Adipocyte (in vitro differentiated cells): Measurements from ENCODE around the gene UBE2L5.

Experiments
- DNase-seq: peaks from one replicate; pipeline ENCODE4 v3.0.0-alpha.2; 2015; ENCODE audit warnings: low read depth
- H3K27me3 ChIP-seq: replicated peaks from 2 replicates; pipeline ENCODE4 v1.7.0; 2013; ENCODE audit warnings: mild to moderate bottlenecking, low read length, moderate library complexity; ENCODE audit not compliant: control insufficient read depth, insufficient read depth
- H3K36me3 ChIP-seq: 2 replicates; pipeline ENCODE4 v1.7.0; 2013; ENCODE audit warnings: low read length, mild to moderate bottlenecking, moderate library complexity; ENCODE audit not compliant: control insufficient read depth, insufficient read depth, severe bottlenecking
- H3K4me1 ChIP-seq: 2 replicates; pipeline ENCODE4 v1.7.0; 2013; ENCODE audit warnings: mild to moderate bottlenecking, low read length, moderate library complexity; ENCODE audit not compliant: control insufficient read depth, insufficient read depth
- H3K4me3 ChIP-seq: 2 replicates; pipeline ENCODE4 v1.7.0; 2013; ENCODE audit warnings: mild to moderate bottlenecking, low read length, moderate library complexity
- H3K9ac ChIP-seq: 2 replicates; pipeline ENCODE4 v1.7.0; 2013; ENCODE audit warnings: mild to moderate bottlenecking, low read length, moderate library complexity
- H3K9me3 ChIP-seq: 2 replicates; pipeline ENCODE4 v1.7.0; 2013; ENCODE audit warnings: mild to moderate bottlenecking, low read length, moderate library complexity; ENCODE audit not compliant: control insufficient read depth

UBE2L5 gene

GRCh38 chr13:30464496-30465342 lies 42.4 kb downstream of the UBE2L5 start:
- no peaks in the 10 kb centered on the region for H3K27me3 ChIP-seq
- peaks cover 19% of the 10 kb centered on the region for H3K36me3 ChIP-seq
- DNase-seq = peak; percentile 85
- peak overlapping the region; percentile 86 for H3K4me3 ChIP-seq
- peaks cover 24% of the 10 kb centered on the region for H3K4me1 ChIP-seq
- H3K9me3 ChIP-seq = no peaks in the 10 kb centered on the region
- H3K9ac ChIP-seq = peak overlapping the region; percentile 94

GRCh38 chr13:30465343-30465592 lies 43.0 kb downstream of the UBE2L5 start:
- peaks cover 24% of the 10 kb centered on the region for H3K4me1 ChIP-seq
- peak overlapping the region; percentile 90 for H3K9ac ChIP-seq
- peak overlapping the region; percentile 84 for H3K4me3 ChIP-seq
- no peak for DNase-seq
- peaks cover 19% of the 10 kb centered on the region for H3K36me3 ChIP-seq
- no peaks in the 10 kb centered on the region for H3K9me3 ChIP-seq
- H3K27me3 ChIP-seq = no peaks in the 10 kb centered on the region

DNA sequence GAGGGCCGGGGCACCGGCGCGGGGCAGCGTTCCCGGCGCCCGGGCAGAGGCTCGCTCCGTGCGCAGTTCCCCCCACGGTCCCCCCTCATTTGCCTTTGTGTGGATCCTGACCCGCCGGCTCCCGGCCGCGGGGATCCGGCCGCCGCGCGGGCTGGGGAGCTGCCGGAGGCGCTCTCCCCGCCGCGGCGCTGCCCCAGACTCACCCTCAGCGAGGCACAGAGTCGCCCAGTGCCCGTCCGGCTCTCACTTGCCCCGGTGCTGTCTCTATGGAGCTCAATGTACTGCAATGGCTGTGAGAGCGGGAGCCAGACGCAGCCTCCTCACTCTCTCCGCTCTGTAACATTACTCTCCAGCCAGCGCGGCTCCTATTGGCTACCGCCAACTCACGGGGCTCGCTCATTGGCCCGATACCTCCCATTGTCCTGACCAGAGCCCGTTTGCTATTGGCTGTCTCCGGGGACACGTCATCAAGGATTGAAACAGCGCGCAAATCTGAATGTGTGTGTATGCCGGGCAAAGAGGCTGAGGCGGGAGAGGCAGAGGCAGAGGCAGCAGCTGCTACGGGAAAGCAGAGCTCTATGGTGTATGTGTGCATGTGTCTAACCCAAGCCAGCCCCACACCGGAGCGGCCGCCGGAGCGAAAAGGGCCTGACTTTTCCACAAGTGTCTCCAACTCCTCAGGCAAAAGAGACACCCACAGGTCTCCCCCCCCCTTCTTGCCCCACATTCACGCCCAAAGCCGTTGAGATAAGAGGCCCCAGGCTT lies 43.5 kb downstream of the UBE2L5 start, which contains the start of gene HMGB1:
Gene HMGB1 (minus strand): TSS at position 344 of the 765 bp plus-strand sequence. CDS start 2,256 bp downstream, outside the sequence.
- peaks cover 24% of the 10 kb centered on the region for H3K4me1 ChIP-seq

GRCh38 chr13:30466358-30466714 lies 44.0 kb downstream of the UBE2L5 start:
- Histone ChIP-seq H3K27me3 (no peaks in the 10 kb centered on the region), H3K36me3 (peaks cover 18% of the 10 kb centered on the region), H3K9ac (peak overlapping the region; percentile 34), H3K4me3 (peak overlapping the region; percentile 84), H3K9me3 (no peaks in the 10 kb centered on the region), H3K4me1 (peaks cover 24% of the 10 kb centered on the region)
- peak; percentile 57 for DNase-seq

More for the DNA sequence above, 43.5 kb downstream of the UBE2L5 start, which contains the start of gene HMGB1:
- H3K4me3 ChIP-seq = peak within 1 kb of the TSS; percentile 84
- peak within 1 kb of the TSS; percentile 90 for H3K9ac ChIP-seq
- no peaks in the 10 kb centered on the region for H3K9me3 ChIP-seq
- peak; percentile 100 for DNase-seq
- H3K36me3 ChIP-seq = peaks cover 19% of the 10 kb centered on the region
- H3K27me3 ChIP-seq = no peaks in the 10 kb centered on the region

DNA sequence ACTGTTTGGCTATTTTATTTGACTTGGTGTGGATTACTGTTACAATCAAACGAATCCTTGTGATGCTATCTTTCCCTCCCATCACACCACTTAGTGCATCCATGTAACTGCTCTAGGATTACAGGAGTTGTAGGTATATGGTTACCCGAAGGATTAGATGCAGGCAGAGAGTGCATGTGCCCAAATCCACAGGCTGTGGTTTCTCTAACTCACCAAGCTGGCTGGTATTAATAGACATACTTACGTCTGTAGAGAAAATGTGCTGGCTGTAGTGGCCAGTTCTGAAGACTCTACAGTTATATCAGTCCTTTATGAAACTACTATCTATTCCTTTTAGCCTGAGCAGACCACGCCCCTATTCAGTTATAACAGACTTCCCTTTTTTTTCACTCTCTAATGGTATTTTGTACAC lies 44.6 kb downstream of the UBE2L5 start:
- Histone ChIP-seq H3K9me3 (no peaks in the 10 kb centered on the region), H3K4me3 (peak overlapping the region; percentile 84), H3K4me1 (peaks cover 21% of the 10 kb centered on the region), H3K9ac (peak overlapping the region; percentile 34), H3K27me3 (no peaks in the 10 kb centered on the region), H3K36me3 (peaks cover 13% of the 10 kb centered on the region)
- DNase-seq = peak; percentile 25

DNA sequence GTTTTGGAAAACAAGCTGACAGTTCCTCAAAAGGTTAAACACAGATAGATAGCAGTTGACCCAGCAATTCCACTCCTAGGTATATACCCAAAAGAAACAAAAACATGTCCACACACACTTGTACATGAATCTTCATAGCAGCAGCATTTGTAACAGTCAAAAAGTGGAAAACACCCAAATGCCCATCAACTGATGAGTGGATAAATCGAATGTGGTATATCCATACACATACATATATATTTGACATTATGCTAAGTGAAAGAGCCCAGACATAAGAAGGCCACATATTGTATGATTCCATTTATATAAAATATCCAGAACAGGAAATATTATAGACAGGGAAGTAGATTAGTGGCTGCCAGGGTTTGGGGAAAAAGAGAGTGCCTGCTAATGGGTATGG lies 51.4 kb downstream of the UBE2L5 start:
- DNase-seq = no peak
- Histone ChIP-seq H3K36me3 (no peaks in the 10 kb centered on the region), H3K9me3 (no peaks in the 10 kb centered on the region), H3K9ac (no peak overlapping the region), H3K4me1 (no peaks in the 10 kb centered on the region), H3K27me3 (no peaks in the 10 kb centered on the region), H3K4me3 (no peak overlapping the region)

DNA sequence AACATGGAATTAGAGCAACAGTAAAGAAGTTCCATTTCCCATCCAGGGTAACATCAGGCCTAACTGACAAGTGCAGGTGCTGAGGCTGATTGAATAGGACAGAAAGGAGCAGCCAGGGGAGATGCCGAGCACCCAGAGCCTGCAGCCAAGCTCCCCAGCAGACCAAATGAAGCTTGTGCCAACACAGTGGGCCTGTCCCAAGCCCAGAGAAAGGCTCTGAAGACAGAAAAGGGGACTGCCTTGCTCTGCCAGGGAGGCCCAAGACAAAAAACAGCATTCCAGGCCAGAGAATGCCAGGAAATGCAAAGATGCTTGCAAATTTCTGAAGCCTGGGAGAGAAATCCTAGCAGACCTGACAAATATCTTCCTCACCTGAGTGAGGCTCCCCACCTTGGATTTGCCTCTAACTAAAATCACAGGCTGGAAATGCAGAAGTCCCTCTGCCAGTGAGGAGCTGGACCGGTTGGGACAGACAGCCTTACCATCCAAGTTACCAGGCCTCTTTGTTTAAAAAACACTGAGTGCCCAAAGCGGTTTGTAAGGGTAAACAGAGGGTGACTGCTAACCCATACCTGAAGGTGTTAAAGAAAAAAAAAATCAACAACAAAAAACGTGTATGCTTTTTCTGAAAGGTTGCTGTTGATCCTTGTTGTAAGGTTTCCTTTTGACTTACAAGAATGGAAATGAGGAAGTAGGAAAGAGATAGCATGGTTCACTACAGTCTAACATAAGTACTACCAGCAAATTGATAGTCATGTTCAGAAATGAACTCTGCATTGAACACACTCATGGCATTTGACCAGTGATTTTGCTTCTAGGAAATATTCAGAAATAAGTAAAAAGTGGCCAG lies 55.3 kb downstream of the UBE2L5 start:
- H3K27me3 ChIP-seq = no peaks in the 10 kb centered on the region
- DNase-seq = no peak
- no peaks in the 10 kb centered on the region for H3K9me3 ChIP-seq
- H3K4me3 ChIP-seq = no peak overlapping the region
- no peak overlapping the region for H3K9ac ChIP-seq
- H3K4me1 ChIP-seq = no peaks in the 10 kb centered on the region
- H3K36me3 ChIP-seq = no peaks in the 10 kb centered on the region
